Retinal pigment epithelial cell (primary cell): Measurements from ENCODE around the gene GSTT2B.
"Not testable (repeated sequence)": the region's sequence is repeated elsewhere in the genome, so short reads cannot be mapped to it uniquely, and the experiment has no call there.

Experiments
- DNase-seq: peaks from one replicate; pipeline ENCODE4 v3.0.0-alpha.2; 2010; ENCODE audit warnings: low read depth
- H3K4me3 ChIP-seq: 2 replicates; pipeline ENCODE4 v1.5.1; 2011; ENCODE audit warnings: mild to moderate bottlenecking, low read length, control low read depth, moderate library complexity
- TF ChIP-seq, protein P1 (sequence below): conservative IDR thresholded peaks from 2 replicates; pipeline ENCODE4 v1.5.1; 2011; ENCODE audit warnings: low read depth, low read length, control low read depth, inconsistent platforms

Gene GSTT2B

DNA sequence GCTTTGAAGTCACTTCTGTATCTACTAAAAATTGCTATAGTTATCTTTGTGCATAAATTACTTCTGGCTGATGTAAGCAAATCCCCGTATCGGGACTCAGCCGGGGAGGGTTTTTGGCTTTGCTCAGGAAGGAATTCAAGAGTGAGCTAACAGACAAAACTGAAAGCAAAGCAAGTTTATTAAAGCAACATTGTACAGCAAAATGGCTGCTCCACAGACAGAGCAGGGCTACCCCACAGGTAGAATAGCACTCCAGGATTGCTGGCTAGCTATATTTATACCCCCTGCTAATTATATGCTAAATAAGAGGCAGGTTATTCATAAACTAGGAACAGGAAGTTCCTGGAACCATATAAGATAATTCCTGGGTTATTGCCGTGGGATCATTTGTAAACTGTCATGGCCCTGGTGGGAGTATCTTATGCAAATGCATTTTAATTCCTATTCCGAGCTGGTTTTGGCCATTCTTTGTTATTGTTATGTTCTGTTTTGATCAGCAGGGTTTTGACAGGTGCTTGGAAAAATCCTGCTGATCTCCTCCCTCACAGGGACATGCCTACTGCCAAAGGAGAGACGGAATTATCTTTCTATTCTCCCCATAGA is 51.6 kb downstream of the GSTT2B start:
- H3K4me3 ChIP-seq: no peak overlapping the region
- DNase-seq: no peak
- TF ChIP-seq, protein P1, sequence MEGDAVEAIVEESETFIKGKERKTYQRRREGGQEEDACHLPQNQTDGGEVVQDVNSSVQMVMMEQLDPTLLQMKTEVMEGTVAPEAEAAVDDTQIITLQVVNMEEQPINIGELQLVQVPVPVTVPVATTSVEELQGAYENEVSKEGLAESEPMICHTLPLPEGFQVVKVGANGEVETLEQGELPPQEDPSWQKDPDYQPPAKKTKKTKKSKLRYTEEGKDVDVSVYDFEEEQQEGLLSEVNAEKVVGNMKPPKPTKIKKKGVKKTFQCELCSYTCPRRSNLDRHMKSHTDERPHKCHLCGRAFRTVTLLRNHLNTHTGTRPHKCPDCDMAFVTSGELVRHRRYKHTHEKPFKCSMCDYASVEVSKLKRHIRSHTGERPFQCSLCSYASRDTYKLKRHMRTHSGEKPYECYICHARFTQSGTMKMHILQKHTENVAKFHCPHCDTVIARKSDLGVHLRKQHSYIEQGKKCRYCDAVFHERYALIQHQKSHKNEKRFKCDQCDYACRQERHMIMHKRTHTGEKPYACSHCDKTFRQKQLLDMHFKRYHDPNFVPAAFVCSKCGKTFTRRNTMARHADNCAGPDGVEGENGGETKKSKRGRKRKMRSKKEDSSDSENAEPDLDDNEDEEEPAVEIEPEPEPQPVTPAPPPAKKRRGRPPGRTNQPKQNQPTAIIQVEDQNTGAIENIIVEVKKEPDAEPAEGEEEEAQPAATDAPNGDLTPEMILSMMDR: no peak

DNA sequence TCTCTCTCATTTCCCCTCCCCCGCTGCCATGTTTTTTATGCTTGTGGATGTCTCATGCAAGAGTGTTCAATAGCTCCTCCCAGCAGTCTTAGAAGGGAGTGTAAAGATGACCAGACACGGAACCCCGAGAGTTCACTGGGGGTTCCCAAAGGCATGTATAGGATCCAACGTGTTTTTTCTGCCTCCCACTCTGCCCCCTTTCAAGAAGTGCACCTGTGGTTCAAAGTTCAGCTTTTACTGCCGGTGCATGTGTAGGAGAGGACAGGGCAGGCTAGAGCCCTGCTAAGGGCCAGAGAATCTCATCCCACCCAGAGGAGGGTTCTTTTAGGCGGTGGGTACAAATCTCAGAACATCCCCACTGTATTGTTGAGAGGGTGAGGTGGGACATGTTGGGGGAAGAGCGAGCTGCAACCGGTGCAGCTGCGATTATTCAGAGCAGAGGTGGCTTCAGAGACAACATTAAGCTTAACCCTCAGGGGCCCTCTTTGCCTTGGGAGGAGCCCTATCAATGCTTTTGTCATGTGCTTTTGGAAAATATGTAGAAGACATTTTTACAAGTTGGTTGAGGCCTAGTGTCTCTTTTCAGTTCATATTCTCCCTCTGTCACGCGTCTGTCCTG is 52.3 kb downstream of the GSTT2B start:
- H3K4me3 ChIP-seq: no peak overlapping the region
- DNase-seq: no peak
- TF ChIP-seq, protein P1: no peak

DNA sequence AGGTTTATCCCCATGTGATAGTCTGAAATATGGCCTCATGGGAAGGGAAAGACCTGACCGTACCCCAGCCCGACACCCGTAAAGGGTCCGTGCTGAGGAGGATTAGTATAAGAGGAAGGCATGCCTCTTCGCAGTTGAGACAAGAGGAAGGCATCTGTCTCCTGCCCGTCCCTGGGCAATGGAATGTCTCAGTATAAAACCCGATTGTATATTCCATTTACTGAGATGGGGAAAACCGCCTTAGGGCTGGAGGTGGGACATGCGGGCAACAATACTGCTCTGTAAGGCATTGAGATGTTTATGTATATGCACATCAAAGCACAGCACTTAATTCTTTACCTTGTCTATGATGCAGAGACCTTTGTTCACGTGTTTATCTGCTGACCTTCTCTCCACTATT is 53.6 kb downstream of the GSTT2B start:
- not testable (repeated sequence) for H3K4me3 ChIP-seq, DNase-seq
